Activated CD4-positive, alpha-beta memory T cell treated with anti-CD3 and anti-CD28 coated beads, Interleukin-2, amount 10 ng/mL, durations not matched to agents 7 days and 5 days (primary cell): ENCODE data around the gene HOXD1. TPM values are rescaled to one million over a fixed set of nuclear protein-coding genes. Genes with fewer than 3 reads are reported as not detected.

Experiments
- CTCF ChIA-PET: fragments of 350-600 bp; sonication (Branson Sonifier 250); formaldehyde crosslinking; loops from one replicate; lab custom pipeline; 2021; ENCODE audit warnings: antibody characterized with exemption, inconsistent platforms; lab: Charles Lee
- POLR2A ChIA-PET: fragments of 350-600 bp; sonication (Branson Sonifier 250); formaldehyde crosslinking; loops from one replicate; lab custom pipeline; 2021; ENCODE audit warnings: antibody characterized with exemption; lab: Charles Lee
- DNase-seq: peaks from one replicate; pipeline ENCODE4 v3.0.0-alpha.2; 2020
- H3K27ac Mint-ChIP-seq: one replicate; pipeline ENCODE4 v1.8.0; 2021; ENCODE audit warnings: mild to moderate bottlenecking, mixed read lengths
- H3K27me3 Mint-ChIP-seq: one replicate; pipeline ENCODE4 v1.8.0; 2021; ENCODE audit warnings: mixed read lengths
- H3K36me3 Mint-ChIP-seq: one replicate; pipeline ENCODE4 v1.8.0; 2021; ENCODE audit warnings: low read depth, mixed read lengths
- H3K4me1 Mint-ChIP-seq: one replicate; pipeline ENCODE4 v1.8.0; 2021; ENCODE audit warnings: mixed read lengths
- H3K4me3 Mint-ChIP-seq: one replicate; pipeline ENCODE4 v1.8.0; 2021; ENCODE audit warnings: mild to moderate bottlenecking, mixed read lengths
- H3K9me3 Mint-ChIP-seq: one replicate; pipeline ENCODE4 v1.8.0; 2021; ENCODE audit warnings: mixed read lengths
- total RNA-seq, 2 experiments: library from RNA; stranded (reverse); gene quantifications; one replicate each; pipeline ENCODE4 v1.2.3, GENCODE V29; 2021

The HOXD1 gene
- total RNA-seq, 2 experiments from 2014 or later = not detected

DNA sequence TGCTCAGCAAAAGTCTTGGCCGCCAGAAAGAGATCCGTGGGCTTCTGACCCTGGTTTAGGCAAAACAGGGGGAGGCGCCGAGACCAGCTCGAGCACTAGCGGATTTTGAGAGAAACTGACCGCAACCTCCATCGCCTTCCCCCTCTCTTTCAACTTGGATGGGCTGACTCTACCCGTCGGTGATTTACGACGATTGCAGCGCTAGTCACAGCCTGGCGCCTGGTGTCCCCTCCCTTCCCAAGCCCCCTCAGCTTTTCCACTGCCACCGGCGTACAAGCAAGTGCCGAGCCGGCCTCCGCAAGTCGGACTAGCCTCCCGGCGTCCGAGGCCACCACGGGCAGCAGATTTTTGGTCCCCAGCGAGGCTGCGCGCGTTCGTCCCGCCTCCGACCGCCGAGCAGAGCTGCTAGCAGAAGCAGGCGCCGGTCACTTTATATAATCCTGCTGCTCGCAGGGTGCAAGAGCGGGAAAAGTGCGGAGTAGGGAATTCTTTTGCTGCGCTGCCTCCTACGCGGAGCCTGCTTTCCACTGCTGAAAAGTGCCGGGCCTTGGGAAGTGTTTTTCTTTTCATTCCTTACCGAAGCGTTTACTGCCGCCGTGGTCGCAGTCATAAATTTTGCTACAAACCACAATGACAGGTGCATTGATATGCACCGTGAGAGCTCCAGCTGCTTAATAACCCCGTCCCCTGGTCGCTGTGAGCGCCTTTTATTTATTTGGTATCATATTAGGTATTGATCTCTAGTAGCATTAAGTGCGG is 23.7 kb upstream of the HOXD1 start:
- ChIA-PET POLR2A (no interaction called here), CTCF (interaction anchor here (0.9 kb wide), 1 partner anchor 33 kb away, joined by 6 read pairs; no protein-coding TSS in a partner anchor)
- H3K4me1 Mint-ChIP-seq = peaks cover 4% of the 10 kb centered on the region
- peaks cover 10% of the 10 kb centered on the region for H3K36me3 Mint-ChIP-seq
- peaks cover 81% of the 10 kb centered on the region for H3K27me3 Mint-ChIP-seq
- DNase-seq = no peak
- no peak overlapping the region for H3K4me3 Mint-ChIP-seq
- H3K27ac Mint-ChIP-seq = no peak overlapping the region
- H3K9me3 Mint-ChIP-seq = no peaks in the 10 kb centered on the region

DNA sequence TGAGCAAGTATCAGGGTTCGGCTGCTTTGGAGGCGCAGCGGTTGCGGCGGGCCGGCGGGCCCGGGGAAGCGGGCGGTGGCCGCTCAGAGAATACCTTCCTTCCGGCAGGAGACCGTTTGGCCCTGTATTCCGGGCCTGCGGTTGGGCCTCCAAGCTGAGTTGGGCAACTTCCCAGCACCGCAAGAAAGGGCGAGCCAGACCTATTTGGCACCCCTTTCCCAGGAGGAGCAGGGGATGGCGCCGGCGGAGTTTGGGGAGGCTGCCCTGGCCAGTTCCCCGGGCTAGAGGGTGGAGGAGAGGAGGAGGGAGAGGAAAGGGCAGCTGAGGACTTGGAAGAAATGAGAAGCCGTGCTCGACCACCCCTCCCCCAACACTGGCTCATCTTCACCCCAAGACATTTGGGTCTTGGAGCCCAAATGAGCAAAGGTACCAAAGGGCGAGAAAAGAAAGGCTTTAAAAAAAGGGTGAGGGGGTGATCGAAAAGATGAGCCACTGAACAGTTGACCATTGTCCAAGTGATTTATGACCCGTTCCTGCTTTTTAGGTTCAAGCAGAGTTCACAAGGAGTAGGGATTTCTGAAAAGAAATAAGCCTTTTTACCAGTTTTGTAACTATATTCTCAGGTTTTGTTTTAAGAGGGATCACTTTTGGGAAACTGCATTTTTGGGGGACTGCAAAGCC is 23.0 kb upstream of the HOXD1 start:
- POLR2A ChIA-PET = no interaction called here
- Mint-ChIP-seq H3K36me3 (peaks cover 10% of the 10 kb centered on the region), H3K27ac (no peak overlapping the region), H3K4me3 (no peak overlapping the region), H3K9me3 (no peaks in the 10 kb centered on the region), H3K4me1 (peaks cover 4% of the 10 kb centered on the region), H3K27me3 (peaks cover 80% of the 10 kb centered on the region)
- CTCF ChIA-PET = interaction anchor here (0.9 kb wide), 1 partner anchor 34 kb away, joined by 6 read pairs; no protein-coding TSS in a partner anchor
- no peak for DNase-seq

DNA sequence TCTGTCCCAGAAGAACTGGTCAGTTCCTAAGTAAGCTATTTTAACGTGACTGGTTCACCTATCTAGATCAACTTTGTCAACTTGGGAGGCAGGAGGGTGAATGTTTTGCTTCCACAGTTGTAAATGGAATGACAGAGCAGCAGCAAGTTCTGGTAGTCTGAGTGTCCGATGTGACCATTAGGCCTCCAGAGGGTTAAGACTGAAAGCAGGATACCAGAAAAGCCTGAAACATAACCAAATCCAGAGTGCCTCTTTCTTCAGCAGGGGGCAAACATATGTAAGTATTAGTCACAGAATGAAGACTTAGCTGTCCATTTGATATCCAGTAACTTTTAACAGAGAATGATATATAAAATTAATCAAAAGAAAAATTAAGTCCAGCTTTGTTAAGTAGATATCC is 22.2 kb upstream of the HOXD1 start:
- POLR2A ChIA-PET = no interaction called here
- no peaks in the 10 kb centered on the region for H3K9me3 Mint-ChIP-seq
- DNase-seq = no peak
- CTCF ChIA-PET = no interaction called here
- no peak overlapping the region for H3K4me3 Mint-ChIP-seq
- H3K36me3 Mint-ChIP-seq = peaks cover 10% of the 10 kb centered on the region
- no peak overlapping the region for H3K27ac Mint-ChIP-seq
- H3K4me1 Mint-ChIP-seq = peaks cover 4% of the 10 kb centered on the region
- peaks cover 79% of the 10 kb centered on the region for H3K27me3 Mint-ChIP-seq

DNA sequence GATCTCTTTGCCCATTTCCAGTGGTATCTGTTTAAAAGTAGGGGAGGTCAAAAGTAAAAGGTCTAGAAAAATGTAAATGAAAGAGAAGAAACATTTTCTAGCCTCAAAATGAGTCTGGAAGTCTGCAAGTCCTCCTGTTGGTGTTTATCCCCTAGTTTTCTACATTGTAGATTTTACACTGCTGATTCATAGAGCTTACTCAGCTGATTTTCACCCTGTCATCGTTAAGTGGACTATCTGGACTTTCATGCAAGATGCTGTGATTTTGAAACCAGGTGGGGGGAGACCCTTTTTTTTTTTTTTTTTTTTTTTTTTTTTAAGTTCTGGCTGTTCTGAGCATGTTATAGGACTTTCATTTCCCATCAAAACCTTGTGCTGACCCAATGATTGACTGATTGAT is 21.1 kb upstream of the HOXD1 start:
- Mint-ChIP-seq H3K36me3 (peaks cover 10% of the 10 kb centered on the region), H3K27ac (no peak overlapping the region), H3K27me3 (peaks cover 75% of the 10 kb centered on the region), H3K4me1 (peaks cover 4% of the 10 kb centered on the region), H3K9me3 (no peaks in the 10 kb centered on the region), H3K4me3 (no peak overlapping the region)
- CTCF ChIA-PET = interaction anchor here (0.9 kb wide), 1 partner anchor 387 kb away, joined by 3 read pairs; no protein-coding TSS in a partner anchor
- POLR2A ChIA-PET = no interaction called here
- DNase-seq = no peak

DNA sequence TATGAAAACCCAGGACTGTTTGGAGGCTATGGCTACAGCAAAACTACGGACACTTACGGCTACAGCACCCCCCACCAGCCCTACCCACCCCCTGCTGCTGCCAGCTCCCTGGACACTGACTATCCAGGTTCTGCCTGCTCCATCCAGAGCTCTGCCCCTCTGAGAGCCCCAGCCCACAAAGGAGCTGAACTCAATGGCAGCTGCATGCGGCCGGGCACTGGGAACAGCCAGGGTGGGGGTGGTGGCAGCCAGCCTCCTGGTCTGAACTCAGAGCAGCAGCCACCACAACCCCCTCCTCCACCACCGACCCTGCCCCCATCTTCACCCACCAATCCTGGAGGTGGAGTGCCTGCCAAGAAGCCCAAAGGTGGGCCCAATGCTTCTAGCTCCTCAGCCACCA is 19.3 kb upstream of the HOXD1 start:
- CTCF ChIA-PET = interaction anchor here (0.6 to 1.2 kb wide), 4 partner anchors 14 to 465 kb away, joined by 3 read pairs; no protein-coding TSS in a partner anchor
- DNase-seq = no peak

DNA sequence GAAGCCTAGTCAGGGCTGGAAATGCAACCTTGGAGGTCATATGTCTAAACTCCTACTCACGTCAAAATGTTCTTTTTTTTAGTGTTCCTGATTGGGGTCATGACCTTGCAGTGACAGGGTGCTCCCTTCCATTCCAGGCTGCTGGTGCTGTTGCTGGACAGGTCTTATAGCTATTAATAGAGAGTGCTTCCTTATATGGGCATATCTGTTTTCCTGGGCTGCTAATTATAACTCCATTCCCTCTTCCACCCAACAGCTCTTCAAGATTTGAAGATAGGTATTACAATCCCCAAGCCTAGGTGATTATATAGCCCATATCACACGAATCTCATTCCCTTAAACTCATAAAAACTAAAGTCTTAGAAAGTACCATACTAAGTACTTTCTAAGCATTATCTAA is 18.8 kb upstream of the HOXD1 start:
- Mint-ChIP-seq H3K4me3 (no peak overlapping the region), H3K27ac (no peak overlapping the region), H3K4me1 (peaks cover 3% of the 10 kb centered on the region), H3K27me3 (peaks cover 76% of the 10 kb centered on the region), H3K9me3 (no peaks in the 10 kb centered on the region), H3K36me3 (peaks cover 3% of the 10 kb centered on the region)
- ChIA-PET POLR2A (no interaction called here), CTCF (interaction anchor here (0.7 kb wide), 1 partner anchor 43 kb away, joined by 3 read pairs; no protein-coding TSS in a partner anchor)
- DNase-seq = no peak

More for the DNA sequence above, 19.3 kb upstream of the HOXD1 start:
- H3K27ac Mint-ChIP-seq = no peak overlapping the region
- POLR2A ChIA-PET = no interaction called here
- H3K4me3 Mint-ChIP-seq = no peak overlapping the region
- peaks cover 77% of the 10 kb centered on the region for H3K27me3 Mint-ChIP-seq
- peaks cover 5% of the 10 kb centered on the region for H3K4me1 Mint-ChIP-seq
- no peaks in the 10 kb centered on the region for H3K9me3 Mint-ChIP-seq
- peaks cover 4% of the 10 kb centered on the region for H3K36me3 Mint-ChIP-seq

DNA sequence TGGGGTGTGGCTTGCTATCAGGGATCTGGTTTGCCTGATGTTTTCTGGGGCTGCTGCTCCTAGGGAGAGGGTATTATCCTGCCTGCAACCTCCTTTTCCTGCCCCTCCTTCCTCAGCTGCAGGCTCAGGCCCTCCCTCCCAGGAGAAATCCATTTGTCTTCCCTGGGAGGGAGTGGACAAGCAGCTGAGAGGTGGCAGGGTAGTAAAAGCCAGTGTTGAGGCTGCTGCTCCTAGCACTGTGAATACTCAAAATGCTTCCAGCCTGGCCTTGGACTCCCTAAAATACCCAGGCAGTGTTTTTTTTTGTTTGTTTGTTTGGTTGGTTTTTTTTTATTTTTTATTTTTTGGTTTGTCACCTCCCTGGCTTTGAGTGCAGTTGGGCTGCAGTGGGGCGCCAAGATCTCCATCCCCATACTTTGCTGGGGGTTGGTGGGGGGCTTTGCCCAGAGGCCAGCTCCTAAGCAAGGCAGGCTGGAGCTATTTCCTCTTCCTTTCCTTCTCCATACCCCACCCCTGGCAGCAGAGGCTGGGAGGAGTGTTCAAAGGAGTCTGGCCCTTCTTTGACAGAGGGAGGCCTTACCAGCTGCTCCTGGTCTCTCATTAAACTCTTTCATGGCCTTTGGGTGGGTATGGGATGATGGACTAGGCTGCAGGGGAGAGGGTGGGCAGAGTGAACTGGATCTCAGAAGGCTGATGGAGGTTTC is 17.7 kb upstream of the HOXD1 start:
- ChIA-PET POLR2A (no interaction called here), CTCF (interaction anchor here (0.7 kb wide), 1 partner anchor 74 kb away, joined by 3 read pairs; no protein-coding TSS in a partner anchor)
- no peak overlapping the region for H3K4me3 Mint-ChIP-seq
- DNase-seq = no peak
- H3K9me3 Mint-ChIP-seq = no peaks in the 10 kb centered on the region
- H3K4me1 Mint-ChIP-seq = peaks cover 3% of the 10 kb centered on the region
- H3K27me3 Mint-ChIP-seq = peaks cover 75% of the 10 kb centered on the region
- H3K27ac Mint-ChIP-seq = no peak overlapping the region
- peaks cover 3% of the 10 kb centered on the region for H3K36me3 Mint-ChIP-seq

DNA sequence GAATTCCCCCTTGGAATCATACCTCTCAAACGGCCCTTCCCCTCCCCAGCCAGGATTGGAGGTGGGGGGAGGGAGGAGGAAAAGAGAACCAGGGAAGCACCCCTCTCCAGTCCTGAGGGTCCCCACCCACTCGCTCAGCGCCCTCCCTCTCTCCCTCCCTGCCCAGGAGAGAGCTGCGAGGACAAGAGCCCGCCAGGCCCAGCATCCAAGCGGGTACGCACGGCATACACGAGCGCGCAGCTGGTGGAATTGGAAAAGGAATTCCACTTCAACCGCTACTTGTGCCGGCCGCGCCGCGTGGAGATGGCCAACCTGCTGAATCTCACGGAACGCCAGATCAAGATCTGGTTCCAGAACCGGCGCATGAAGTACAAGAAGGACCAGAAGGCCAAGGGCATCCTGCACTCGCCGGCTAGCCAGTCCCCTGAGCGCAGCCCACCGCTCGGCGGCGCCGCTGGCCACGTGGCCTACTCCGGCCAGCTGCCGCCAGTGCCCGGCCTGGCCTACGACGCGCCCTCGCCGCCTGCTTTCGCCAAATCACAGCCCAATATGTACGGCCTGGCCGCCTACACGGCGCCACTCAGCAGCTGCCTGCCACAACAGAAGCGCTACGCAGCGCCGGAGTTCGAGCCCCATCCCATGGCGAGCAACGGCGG is 17.0 kb upstream of the HOXD1 start:
- Mint-ChIP-seq H3K27ac (no peak overlapping the region), H3K4me1 (peaks cover 3% of the 10 kb centered on the region), H3K36me3 (peaks cover 3% of the 10 kb centered on the region), H3K9me3 (no peaks in the 10 kb centered on the region), H3K27me3 (peaks cover 76% of the 10 kb centered on the region), H3K4me3 (no peak overlapping the region)
- DNase-seq = no peak
- CTCF ChIA-PET = interaction anchor here (0.7 kb wide), 1 partner anchor 75 kb away, joined by 3 read pairs; no protein-coding TSS in a partner anchor
- POLR2A ChIA-PET = no interaction called here

DNA sequence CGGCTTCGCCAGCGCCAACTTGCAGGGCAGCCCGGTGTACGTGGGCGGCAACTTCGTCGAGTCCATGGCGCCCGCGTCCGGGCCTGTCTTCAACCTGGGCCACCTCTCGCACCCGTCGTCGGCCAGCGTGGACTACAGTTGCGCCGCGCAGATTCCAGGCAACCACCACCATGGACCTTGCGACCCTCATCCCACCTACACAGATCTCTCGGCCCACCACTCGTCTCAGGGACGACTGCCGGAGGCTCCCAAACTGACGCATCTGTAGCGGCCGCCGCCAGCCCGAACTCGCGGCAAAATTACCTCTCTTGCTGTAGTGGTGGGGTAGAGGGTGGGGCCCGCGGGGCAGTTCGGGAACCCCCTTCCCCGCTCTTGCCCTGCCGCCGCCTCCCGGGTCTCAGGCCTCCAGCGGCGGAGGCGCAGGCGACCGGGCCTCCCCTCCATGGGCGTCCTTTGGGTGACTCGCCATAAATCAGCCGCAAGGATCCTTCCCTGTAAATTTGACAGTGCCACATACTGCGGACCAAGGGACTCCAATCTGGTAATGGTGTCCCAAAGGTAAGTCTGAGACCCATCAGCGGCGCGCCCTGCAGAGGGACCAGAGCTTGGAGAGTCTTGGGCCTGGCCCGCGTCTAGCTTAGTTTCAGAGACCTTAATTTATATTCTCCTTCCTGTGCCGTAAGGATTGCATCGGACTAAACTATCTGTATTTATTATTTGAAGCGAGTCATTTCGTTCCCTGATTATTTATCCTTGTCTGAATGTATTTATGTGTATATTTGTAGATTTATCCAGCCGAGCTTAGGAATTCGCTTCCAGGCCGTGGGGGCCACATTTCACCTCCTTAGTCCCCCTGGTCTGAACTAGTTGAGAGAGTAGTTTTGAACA is 16.2 kb upstream of the HOXD1 start:
- H3K4me3 Mint-ChIP-seq = no peak overlapping the region
- H3K36me3 Mint-ChIP-seq = peaks cover 3% of the 10 kb centered on the region
- no peak overlapping the region for H3K27ac Mint-ChIP-seq

DNA sequence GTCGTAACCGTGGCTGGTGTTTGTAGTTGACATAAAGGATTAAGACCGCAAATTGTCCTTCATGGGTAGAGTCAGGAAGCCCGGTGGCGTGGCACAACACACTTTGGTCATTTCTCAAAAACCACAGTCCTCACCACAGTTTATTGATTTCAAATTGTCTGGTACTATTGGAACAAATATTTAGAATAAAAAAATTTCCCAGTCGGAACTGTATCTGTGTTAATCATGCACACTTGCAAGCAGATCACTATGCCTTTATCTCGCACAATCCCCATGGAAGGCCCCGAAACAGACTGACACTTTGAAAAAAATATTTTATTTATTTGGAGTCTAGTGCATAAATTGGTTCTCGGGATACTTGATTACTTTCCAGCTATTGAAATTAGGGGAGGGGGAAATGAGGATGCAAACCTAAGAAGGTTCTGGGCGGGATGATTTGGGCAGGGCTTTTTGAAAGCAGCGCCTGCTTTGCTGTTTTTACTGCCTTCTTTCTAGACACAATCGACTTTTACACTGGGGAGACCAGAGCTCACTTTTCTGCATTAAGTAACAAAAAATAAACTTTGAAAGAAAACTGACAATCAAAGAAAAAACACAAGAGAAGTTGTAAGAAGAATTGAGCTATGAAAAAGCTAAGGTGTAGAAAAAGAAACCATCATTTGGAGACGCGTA is 15.4 kb upstream of the HOXD1 start:
- POLR2A ChIA-PET = no interaction called here
- no peak overlapping the region for H3K27ac Mint-ChIP-seq

More for the DNA sequence above, 16.2 kb upstream of the HOXD1 start:
- DNase-seq = no peak
- POLR2A ChIA-PET = no interaction called here
- peaks cover 3% of the 10 kb centered on the region for H3K4me1 Mint-ChIP-seq
- peaks cover 76% of the 10 kb centered on the region for H3K27me3 Mint-ChIP-seq
- no peaks in the 10 kb centered on the region for H3K9me3 Mint-ChIP-seq
- CTCF ChIA-PET = no interaction called here

DNA sequence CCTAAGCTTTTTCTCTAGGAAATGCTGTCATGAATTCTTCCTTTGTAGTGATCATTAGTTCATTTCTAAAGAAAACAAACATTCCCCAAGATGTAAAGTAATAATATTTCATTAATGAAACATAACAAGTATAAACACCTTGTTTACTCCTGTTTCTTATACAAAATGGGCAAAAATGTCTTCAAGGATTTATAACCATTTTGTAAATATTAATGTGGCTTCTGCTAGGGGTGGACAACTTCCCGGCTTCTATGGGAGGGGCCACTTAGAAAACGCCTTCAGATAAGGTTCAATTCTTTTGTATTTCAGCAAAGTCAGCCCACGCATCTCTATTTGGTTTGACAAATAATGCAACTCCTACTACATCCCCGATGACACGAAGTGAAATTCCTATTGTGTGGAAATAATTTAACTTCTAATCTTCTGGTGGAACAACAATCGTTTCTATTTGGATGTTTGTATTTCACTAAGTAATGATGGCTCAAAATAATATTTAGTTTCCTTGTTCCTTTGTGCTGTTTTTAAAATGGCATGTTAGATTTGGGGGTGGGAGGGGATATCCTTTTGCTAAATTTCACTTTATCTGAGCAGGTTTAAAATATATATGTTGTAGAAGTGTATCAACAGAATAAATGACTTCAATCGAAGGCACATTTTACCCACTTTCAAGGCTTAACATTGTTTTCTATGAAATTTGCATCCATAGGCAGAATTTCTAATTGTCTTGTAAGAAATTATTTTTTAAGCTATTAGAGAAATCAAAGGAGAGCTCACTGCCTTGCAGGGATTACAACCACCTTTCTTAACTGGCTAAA is 14.7 kb upstream of the HOXD1 start:
- ChIA-PET POLR2A (no interaction called here), CTCF (no interaction called here)
- Mint-ChIP-seq H3K9me3 (no peaks in the 10 kb centered on the region), H3K4me3 (no peak overlapping the region), H3K36me3 (peaks cover 3% of the 10 kb centered on the region), H3K4me1 (peaks cover 5% of the 10 kb centered on the region), H3K27me3 (peaks cover 83% of the 10 kb centered on the region), H3K27ac (no peak overlapping the region)
- DNase-seq = no peak

More for the DNA sequence above, 15.4 kb upstream of the HOXD1 start:
- H3K9me3 Mint-ChIP-seq = no peaks in the 10 kb centered on the region
- H3K4me3 Mint-ChIP-seq = no peak overlapping the region
- H3K36me3 Mint-ChIP-seq = peaks cover 3% of the 10 kb centered on the region
- no peak for DNase-seq
- H3K27me3 Mint-ChIP-seq = peaks cover 77% of the 10 kb centered on the region
- CTCF ChIA-PET = no interaction called here
- H3K4me1 Mint-ChIP-seq = peaks cover 5% of the 10 kb centered on the region
